NK-92 (cell line): ENCODE results near the gene GNRH2.
"Not testable (repeated sequence)": the region's sequence is repeated elsewhere in the genome, so short reads cannot be mapped to it uniquely, and the experiment has no call there.

Experiments used
- DNase-seq: peaks from one replicate; lab custom pipeline; 2025; ENCODE audit not compliant: unreplicated experiment; lab: John Stamatoyannopoulos, UW

Gene GNRH2

DNA sequence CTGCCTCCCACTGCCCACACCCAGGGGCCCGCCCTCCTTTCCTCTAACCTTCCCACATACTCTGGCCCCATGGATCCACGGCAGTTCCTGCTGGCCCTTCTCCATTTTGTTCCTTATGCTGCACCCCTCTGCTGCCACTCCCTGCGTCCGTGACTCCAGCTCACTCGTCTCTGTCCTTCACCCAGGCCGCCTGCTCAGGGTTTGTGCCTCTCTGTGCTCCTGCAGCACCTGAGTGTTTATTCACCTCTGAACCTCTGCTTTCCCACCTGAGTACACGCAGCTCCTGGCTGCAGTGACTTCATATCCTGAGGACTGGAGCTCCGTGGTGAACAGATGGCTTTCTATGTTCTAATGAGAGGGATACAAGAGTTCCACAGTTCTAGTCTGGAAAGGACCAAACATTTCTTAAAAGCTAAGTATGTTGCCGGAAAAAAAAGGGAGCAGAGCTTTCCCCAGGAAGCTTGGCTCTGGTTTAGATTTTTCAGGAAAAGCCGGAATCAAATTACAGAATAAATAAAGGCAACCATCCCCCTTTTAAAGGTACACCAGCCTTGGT, 1.5 kb upstream of the GNRH2 start:
- no peak for DNase-seq

DNA sequence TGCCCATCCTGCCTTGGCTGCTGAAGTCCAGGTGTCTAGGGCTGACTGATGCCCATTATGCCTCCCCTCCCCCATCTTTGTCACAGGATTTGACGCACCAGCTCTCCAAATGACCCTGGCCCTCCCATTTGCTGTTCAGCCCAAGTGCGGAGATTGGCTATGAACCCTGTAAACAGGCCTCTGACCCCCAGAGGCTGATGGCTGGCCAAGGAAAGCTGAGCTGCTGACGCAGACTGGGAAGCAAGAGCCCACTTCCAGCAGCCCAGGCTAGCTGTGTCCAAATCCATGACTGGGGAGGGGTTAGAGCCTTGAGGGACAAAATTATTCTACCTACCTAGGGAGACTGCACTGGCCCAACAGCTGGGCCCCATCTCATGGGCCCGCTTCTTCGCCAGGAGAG, 797 bp upstream of the GNRH2 start:
- no peak for DNase-seq

DNA sequence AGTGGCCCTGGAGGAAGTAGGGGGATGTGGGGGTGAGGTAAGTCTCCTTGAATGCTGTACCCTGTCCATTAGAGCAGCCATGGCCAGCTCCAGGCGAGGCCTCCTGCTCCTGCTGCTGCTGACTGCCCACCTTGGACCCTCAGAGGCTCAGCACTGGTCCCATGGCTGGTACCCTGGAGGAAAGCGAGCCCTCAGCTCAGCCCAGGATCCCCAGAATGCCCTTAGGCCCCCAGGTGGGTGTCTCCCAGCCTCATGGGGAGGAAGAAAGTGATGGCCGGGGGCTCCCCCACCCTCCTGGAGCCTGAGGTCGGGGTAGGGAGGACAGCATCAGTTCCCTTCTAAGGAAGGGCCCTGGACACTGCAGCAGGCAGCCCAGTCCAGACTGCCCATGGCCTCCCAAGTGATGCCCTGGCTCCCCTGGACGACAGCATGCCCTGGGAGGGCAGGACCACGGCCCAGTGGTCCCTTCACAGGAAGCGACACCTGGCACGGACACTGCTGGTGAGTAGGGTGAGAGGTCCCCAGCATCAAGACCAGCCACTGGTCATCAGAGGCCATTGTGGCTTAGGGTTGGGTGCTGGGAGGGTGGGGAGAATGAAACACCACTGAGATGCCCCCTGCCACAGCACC, 1.0 kb downstream of the GNRH2 start:
- DNase-seq = no peak

DNA sequence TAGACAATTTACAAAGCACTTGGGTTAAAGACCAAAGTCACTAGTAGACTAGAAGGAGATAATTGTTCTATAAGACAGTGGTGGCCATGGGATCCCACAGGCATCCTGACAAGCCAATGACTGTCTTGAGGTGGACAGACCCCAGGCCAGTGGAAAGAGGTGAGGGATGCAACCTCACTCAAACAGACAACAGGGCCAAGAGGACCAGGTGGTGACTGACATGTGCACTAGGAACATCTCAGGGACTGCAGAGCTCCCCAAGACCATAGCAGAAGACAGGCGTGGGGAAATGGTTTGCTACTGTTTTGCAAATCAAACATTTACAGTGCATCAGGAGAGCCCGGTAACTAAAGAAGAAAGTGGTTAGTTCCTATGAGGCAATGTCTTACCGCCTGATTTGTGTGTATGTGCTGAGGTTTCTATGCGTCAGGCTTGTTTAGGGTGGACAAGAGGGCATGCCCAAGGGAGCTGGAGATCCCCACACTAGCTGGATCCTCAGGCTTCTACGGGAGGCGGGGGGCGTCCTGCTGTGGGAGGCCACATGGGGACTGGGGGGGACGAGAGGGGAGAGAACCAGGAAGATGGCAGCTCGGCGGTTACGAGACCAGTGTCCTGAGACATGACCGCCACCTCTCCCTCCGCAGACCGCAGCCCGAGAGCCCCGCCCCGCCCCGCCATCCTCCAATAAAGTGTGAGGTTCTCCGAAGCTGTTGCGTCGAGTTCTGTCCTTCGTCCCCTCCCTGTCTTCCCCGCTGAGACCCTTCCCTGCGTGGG, 1.8 kb downstream of the GNRH2 start:
- DNase-seq = no peak

DNA sequence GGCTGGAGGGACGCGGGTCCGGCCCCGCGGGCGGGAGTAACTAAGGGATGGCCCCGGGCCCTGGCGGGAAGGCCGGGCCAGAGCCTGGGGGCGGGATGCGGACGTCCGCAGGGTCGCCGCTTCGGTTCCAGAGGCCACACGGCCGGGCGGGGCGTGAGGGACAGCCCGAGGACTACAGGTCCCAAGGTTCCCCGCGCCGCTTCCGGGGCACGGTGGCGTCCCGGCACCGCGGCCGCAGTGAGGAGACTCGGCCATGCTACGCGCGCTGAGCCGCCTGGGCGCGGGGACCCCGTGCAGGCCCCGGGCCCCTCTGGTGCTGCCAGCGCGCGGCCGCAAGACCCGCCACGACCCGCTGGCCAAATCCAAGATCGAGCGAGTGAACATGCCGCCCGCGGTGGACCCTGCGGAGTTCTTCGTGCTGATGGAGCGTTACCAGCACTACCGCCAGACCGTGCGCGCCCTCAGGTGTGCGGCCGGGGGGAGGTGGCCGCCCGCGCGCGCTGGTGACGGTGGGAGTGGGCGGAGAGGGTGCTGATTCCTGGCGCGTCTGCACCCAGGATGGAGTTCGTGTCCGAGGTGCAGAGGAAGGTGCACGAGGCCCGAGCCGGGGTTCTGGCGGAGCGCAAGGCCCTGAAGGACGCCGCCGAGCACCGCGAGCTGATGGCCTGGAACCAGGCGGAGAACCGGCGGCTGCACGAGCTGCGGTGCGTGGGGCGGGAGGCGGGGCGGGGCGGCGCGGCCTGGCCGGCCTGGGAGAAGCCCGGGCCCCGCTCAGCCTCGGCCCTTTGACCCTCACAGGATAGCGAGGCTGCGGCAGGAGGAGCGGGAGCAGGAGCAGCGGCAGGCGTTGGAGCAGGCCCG, 2.6 kb downstream of the GNRH2 start, which contains the start of gene MRPS26:
TSS of gene MRPS26 (plus strand) at position 237 of the 861 bp plus-strand sequence. CDS start at position 254, 17 bp downstream.
- no peak for DNase-seq

DNA sequence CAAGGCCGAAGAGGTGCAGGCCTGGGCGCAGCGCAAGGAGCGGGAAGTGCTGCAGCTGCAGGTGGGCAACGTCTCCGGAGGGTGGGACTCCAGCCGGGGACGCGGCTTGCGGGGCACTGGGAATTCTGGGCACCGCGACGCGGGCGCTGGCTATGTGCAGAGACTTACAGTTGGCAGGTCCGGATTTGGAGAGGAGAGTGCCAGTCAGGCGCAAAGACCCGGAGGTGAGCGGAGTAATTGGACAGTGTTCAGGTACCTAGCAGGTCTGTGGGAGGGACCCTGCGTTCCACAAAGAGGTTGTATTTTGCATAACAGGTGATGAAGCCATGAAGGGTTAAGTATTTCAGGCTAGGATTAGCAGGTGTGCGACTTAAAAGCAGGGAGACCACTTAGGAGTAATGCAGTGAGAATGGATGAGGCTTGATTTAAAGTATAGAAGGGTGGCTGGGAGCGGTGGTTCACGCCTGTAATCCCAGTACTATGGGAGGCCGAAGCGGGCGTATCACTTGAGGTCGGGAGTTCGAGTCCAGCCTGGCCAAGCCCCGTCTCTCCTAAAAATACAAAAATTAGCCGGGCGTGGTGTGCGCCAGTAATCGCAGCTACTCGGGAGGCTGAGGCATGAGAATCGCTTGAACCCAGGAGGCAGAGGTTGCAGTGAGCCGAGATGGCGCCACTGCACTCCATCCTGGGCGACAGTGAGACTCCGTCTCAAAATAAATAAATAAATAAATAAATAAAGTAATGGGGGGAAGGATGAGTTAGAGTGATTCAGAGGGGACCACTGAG, 3.4 kb downstream of the GNRH2 start:
- no peak for DNase-seq

DNA sequence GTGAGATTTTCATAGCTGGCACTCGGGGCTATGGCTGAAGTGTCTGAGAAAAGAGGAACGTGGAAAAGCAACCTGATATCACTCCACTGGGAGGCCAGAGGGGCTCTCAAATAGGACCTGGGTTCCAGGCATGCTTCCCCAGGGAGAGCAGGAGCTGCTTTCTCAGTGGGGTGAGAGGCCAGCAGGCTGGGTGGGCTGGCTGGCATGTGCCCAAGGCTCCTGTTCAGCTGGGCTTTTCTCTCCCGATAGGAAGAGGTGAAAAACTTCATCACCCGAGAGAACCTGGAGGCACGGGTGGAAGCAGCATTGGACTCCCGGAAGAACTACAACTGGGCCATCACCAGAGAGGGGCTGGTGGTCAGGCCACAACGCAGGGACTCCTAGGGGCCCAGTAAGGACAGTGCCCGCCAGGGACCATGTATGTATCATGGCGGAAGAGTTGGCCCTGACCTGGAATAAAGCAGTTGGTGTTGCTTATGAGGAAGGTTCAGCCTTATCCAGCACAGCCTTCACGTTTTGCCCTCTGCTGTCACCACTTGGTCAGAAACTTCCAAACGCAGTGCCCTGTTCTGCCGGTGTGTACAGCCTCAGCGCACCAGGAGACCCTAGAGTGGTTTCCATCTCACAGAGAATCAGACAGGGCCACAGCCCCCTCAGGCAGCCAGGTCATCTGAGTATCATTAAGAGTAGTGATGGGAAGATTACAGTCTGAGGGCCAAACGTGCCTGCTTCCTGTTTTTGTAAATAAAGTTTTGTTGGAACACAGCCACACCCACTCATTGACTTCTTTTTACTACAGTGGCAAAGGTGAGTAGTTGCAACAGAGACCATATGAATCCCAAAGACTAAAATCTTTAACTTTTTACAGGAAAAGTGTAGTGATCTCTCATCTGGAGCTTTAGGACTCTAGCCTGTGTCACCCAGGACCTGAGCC, 4.3 kb downstream of the GNRH2 start:
- no peak for DNase-seq

DNA sequence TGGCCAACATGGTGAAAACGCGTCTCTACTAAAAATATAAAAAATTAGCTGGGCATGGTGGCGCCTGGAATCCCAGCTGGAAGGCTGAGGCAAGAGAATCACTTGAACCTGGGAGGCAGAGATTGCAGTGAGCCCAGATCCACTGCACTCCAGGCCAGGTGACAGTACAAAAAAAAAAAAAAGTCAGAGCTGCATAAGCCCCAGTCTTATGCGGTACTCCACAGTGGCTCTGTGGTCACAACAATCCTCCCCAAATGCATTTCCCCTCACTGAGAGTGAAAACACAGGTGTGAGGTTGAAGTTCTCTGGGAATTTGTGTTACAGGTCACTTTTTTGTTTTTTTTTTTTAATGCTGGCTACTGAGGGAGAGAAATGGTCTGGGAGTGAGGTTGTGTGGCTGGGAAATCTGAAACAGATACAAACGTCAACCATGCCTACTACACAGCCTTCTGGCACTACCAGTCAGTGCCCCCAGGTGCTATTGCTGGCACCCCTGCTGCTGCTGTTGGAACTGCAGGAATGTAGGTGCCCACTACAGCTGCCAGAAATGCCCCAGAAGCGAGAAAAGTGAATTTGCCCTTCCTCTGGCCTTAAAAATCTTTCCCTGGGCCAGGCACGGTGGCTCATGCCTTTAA, 8.1 kb downstream of the GNRH2 start:
- no peak for DNase-seq

DNA sequence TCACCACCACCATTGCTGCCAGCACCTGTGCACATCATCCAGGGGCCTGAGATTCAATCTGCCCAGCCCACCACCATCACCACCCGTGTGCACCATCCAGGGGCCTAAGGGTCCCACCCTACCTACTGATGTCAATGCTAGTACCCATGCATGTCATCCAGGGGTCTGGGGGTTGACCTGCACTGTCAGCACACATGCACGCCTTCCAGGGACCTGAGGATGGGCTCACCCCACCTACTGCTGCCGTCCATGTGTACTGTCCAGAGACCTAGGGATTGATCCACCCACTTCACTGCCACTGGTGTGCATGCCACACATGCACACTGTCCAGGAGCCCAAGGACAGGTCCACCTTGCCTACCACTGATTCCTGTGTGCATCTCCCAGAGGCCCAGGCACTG, 16.1 kb downstream of the GNRH2 start:
- DNase-seq = no peak

DNA sequence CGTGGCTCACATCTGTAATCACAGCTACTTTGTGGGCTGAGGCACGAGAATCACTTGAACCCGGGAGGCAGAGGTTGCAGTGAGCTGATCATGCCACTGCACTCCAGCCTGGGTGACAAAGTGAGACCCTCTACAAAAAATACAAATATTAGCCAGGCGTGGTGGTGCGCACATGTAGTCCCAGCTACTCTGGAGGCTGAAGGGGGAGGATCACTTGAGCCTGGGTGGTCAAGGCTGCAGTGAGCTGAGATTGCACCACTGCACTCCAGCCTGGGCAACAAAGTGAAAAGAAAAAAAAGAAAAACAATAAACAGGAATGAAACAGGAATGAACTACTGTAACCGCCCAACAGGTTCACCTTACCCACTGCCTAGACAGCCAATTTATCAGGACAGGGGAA, 20.7 kb downstream of the GNRH2 start:
- DNase-seq = not testable (repeated sequence)

DNA sequence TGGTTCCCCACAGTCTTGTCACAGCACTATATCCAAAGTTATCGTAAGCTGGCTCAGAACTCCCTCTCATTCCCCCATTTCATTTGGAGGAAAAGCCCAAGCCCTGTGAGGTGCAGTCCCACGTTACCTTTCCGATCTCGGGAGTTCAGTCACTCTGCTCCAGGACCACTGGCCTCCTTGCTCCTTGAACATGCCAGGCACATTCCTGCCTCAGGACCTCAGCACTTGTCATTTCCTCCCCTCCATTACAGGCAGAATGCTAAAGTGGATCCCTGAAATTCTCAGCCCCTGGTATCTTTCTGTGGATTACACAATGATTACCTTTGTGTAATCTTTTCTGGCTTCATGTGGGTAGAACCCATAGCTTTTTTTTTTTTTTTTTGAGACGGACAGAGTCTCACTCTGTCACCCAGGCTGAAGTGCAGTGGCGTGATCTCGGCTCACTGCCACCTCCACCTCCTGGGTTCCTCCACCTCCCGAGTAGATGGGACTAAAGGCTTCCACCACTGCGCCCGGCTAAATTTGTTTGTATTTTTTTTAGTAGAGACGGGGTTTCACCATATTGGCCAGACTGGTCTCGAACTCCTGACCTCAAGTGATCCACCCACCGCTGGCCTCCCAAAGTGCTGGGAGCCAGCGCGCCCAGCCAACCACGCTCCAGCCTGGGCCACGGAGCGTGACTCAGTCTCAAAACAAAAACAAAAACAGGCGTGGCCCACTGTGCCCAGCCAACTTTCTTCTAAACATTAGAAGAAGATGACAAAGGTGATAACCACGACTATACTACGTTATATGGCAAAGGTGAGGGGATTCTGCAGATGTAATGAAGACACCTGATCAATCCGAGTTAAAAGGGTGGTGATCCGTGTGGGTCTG, 24.0 kb downstream of the GNRH2 start:
- DNase-seq = no peak

DNA sequence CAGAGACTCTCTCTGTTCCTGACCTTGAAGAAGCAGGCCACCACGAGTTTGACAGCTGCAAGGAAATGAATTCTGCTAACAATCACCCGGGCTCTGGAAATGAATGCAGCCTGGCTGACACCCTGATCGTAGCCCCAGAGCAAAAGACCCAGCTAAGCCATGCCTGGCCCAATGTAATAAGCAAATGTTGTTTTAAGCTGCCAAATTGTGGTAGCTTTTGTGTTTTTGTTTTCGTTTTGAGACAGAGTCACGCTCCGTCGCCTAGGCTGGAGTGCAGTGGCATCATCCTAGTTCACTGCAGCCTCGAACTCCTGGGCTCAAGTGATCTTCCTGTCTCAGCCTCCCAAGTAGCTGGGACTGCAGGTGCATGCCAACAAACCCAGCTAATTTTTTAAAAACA, 24.7 kb downstream of the GNRH2 start:
- DNase-seq = no peak

DNA sequence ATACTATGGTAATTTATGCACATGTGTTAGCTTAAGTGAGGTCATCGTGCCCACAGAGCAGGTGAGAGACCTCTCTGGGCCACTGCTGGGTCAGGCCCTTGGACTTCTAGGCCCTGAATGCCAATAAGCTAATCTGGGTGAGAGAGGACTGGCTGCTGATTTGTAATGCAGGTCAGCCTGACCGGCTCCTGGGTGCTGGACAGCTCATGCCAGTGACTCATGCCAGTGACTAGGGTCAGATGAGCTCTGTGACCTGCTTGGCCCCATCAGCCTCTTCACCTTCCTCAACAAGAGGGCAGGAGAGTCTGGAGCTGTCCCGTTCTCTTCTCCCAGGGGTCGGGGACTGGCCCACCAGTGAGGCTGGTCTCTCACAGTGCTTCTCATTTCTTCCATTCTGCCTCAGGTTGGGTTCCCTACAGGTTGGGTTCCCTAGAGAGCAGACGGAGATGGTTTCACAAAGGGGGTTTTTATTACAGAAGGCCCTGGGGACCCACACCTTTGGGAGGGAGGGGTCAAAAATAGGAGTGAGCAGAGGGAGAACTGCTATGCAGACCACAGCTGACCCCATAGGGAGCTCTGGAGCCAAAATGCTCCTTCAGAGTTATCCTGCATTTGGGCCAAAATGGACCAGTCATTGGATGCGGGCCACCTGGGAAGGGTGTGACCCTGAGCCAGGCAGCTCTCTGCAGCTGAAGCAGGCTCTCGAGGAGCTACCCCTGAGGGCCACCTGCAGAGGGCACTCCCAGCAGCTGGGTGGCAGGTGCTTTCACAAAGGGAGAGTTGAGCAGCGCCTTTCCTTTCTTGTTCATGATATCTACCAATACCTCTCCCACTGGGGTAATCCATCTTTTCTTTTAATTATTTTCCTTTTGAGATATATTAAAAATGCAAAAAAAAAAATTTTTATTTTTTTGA, 25.8 kb downstream of the GNRH2 start:
- DNase-seq = no peak

DNA sequence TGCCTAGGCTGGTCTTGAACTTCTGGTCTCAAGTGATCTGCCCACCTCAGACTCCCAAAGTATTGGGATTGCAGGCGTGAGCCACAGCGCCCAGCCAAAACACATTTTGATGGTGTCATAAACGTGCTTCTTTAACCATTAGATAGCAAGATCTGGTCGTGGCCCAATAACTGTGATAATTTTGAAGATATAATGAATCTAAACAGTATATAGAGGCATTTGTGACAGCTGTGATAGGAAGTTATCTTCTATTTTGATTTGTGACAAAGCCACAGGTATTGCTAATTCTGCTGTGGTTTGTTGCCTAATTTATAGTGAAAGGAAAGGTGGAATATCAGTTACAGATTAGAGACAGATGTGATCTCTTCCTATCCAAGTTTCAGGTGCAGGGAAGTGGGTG, 27.3 kb downstream of the GNRH2 start:
- no peak for DNase-seq

DNA sequence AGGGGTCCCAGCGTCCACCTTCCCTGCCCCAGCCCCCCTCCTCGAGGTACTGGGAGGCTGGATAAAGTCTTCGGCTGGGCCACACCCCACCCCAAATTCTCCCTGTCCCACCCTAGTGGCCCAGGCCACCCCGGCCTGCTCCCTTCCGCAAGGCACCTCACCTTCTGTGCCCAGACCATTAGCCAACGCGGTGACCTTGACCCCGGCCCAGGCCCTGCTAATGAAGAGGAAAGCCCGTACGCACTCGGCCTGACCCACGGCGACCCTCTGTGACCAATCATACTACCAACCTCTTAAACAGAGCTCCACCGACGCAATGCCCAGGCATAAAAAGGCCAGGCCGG, 27.8 kb downstream of the GNRH2 start:
- DNase-seq = no peak

DNA sequence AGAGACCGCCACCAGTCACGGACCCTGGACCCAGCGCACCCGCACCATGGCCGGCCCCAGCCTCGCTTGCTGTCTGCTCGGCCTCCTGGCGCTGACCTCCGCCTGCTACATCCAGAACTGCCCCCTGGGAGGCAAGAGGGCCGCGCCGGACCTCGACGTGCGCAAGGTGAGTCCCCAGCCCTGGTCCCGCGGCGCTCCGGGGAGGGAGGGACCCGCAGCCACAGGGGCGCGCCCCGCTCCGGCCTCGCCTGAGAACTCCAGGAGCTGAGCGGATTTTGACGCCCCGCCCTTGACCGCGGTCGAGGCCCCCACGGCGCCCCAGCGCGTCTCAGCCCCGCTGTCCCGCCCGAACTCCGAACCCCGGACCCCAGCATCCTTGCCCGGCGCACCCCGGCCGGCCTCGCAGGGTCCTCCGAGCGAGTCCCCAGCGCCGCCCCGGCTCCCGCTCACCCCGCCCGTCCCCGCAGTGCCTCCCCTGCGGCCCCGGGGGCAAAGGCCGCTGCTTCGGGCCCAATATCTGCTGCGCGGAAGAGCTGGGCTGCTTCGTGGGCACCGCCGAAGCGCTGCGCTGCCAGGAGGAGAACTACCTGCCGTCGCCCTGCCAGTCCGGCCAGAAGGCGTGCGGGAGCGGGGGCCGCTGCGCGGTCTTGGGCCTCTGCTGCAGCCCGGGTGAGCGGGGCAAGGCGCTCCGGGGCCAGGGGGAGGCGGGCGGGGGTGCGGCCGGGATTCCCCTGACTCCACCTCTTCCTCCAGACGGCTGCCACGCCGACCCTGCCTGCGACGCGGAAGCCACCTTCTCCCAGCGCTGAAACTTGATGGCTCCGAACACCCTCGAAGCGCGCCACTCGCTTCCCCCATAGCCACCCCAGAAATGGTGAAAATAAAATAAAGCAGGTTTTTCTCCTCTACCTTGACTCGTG, 28.4 kb downstream of the GNRH2 start, which contains the start of gene OXT:
TSS of gene OXT (plus strand) at position 11 of the 920 bp plus-strand sequence. CDS start at position 47, 36 bp downstream.
- DNase-seq = no peak
